ENCODE data around the gene LSM14B. TPM values are rescaled to one million over a fixed set of nuclear protein-coding genes. Genes with fewer than 3 reads are reported as not detected.
A peak's percentile ranks its signal among the peaks of the same experiment; 100 is the strongest.

Gene LSM14B
- total RNA-seq, 3 donors from 2014 or later, result 35.2 to 41.3 (median 40.9) TPM

GRCh38 chr20:62133051-62133845 lies 11.0 kb downstream of the LSM14B start:
- Mint-ChIP-seq H3K9me3 (no peaks in the 10 kb centered on the region), H3K4me1 (ENCODE audit: low read depth) (peaks cover 24% of the 10 kb centered on the region), H3K36me3 (ENCODE audit: insufficient read depth) (peaks cover 46% of the 10 kb centered on the region), H3K27me3 (ENCODE audit: low read depth) (no peaks in the 10 kb centered on the region), H3K4me3 (no peak overlapping the region)
- DNase-seq (no peak), ATAC-seq (no peak)

- Mint-ChIP-seq H3K4me3 (no peak overlapping the region), H3K9me3 (no peaks in the 10 kb centered on the region), H3K4me1 (ENCODE audit: low read depth) (peaks cover 22% of the 10 kb centered on the region), H3K27me3 (ENCODE audit: low read depth) (no peaks in the 10 kb centered on the region), H3K36me3 (ENCODE audit: insufficient read depth) (peaks cover 43% of the 10 kb centered on the region)
- peak; percentile 16 to 25 for ATAC-seq
- DNase-seq, result no peak
Measured at GRCh38 chr20:62133864-62134263, 11.6 kb downstream of the LSM14B start.

- Mint-ChIP-seq H3K27me3 (ENCODE audit: low read depth) (no peaks in the 10 kb centered on the region), H3K9me3 (no peaks in the 10 kb centered on the region), H3K4me3 (no peak overlapping the region), H3K4me1 (ENCODE audit: low read depth) (peaks cover 21% of the 10 kb centered on the region), H3K36me3 (ENCODE audit: insufficient read depth) (peaks cover 49% of the 10 kb centered on the region)
- DNase-seq (no peak), ATAC-seq (no peak)
Measured at GRCh38 chr20:62134735-62135231, 12.5 kb downstream of the LSM14B start.

GRCh38 chr20:62135573-62136266 lies 13.4 kb downstream of the LSM14B start:
- H3K4me3 Mint-ChIP-seq, result no peak overlapping the region
- H3K36me3 Mint-ChIP-seq (ENCODE audit: insufficient read depth), result peaks cover 44% of the 10 kb centered on the region
- no peaks in the 10 kb centered on the region for H3K27me3 Mint-ChIP-seq (ENCODE audit: low read depth)
- peaks cover 28% of the 10 kb centered on the region for H3K4me1 Mint-ChIP-seq (ENCODE audit: low read depth)
- no peaks in the 10 kb centered on the region for H3K9me3 Mint-ChIP-seq
- DNase-seq, result no peak
- ATAC-seq, result no peak

- Mint-ChIP-seq H3K4me1 (ENCODE audit: low read depth) (peaks cover 34% of the 10 kb centered on the region), H3K36me3 (ENCODE audit: insufficient read depth) (peaks cover 40% of the 10 kb centered on the region), H3K27me3 (ENCODE audit: low read depth) (no peaks in the 10 kb centered on the region), H3K4me3 (no peak overlapping the region), H3K9me3 (no peaks in the 10 kb centered on the region)
- DNase-seq, result peak; percentile 67
- peak; percentile 47 to 50 for ATAC-seq
Measured at GRCh38 chr20:62136283-62137091, 14.2 kb downstream of the LSM14B start.

- Mint-ChIP-seq H3K4me1 (ENCODE audit: low read depth) (peaks cover 37% of the 10 kb centered on the region), H3K36me3 (ENCODE audit: insufficient read depth) (peaks cover 42% of the 10 kb centered on the region), H3K27me3 (ENCODE audit: low read depth) (no peaks in the 10 kb centered on the region), H3K9me3 (no peaks in the 10 kb centered on the region), H3K4me3 (no peak overlapping the region)
- ATAC-seq (no peak), DNase-seq (no peak)
Measured at GRCh38 chr20:62137092-62137384, 14.8 kb downstream of the LSM14B start.

GRCh38 chr20:62137478-62138203 lies 15.4 kb downstream of the LSM14B start:
- Mint-ChIP-seq H3K9me3 (no peaks in the 10 kb centered on the region), H3K27me3 (ENCODE audit: low read depth) (no peaks in the 10 kb centered on the region), H3K36me3 (ENCODE audit: insufficient read depth) (peaks cover 41% of the 10 kb centered on the region), H3K4me3 (no peak overlapping the region), H3K4me1 (ENCODE audit: low read depth) (peaks cover 37% of the 10 kb centered on the region)
- ATAC-seq (no peak), DNase-seq (no peak)

- no peak for ATAC-seq
- no peak overlapping the region for H3K4me3 Mint-ChIP-seq
- H3K36me3 Mint-ChIP-seq (ENCODE audit: insufficient read depth), result peaks cover 41% of the 10 kb centered on the region
- H3K27me3 Mint-ChIP-seq (ENCODE audit: low read depth), result no peaks in the 10 kb centered on the region
- H3K4me1 Mint-ChIP-seq (ENCODE audit: low read depth), result peaks cover 35% of the 10 kb centered on the region
- DNase-seq, result no peak
- H3K9me3 Mint-ChIP-seq, result no peaks in the 10 kb centered on the region
Measured at GRCh38 chr20:62138204-62138543, 15.9 kb downstream of the LSM14B start.

GRCh38 chr20:62138912-62139311 lies 16.6 kb downstream of the LSM14B start:
- DNase-seq (no peak), ATAC-seq (no peak)
- H3K4me1 Mint-ChIP-seq (ENCODE audit: low read depth), result peaks cover 33% of the 10 kb centered on the region
- peaks cover 41% of the 10 kb centered on the region for H3K36me3 Mint-ChIP-seq (ENCODE audit: insufficient read depth)
- H3K9me3 Mint-ChIP-seq, result no peaks in the 10 kb centered on the region
- no peak overlapping the region for H3K4me3 Mint-ChIP-seq
- H3K27me3 Mint-ChIP-seq (ENCODE audit: low read depth), result no peaks in the 10 kb centered on the region

- no peaks in the 10 kb centered on the region for H3K9me3 Mint-ChIP-seq
- H3K27me3 Mint-ChIP-seq (ENCODE audit: low read depth), result no peaks in the 10 kb centered on the region
- peaks cover 34% of the 10 kb centered on the region for H3K4me1 Mint-ChIP-seq (ENCODE audit: low read depth)
- ATAC-seq, result no peak
- peaks cover 38% of the 10 kb centered on the region for H3K36me3 Mint-ChIP-seq (ENCODE audit: insufficient read depth)
- H3K4me3 Mint-ChIP-seq, result no peak overlapping the region
- DNase-seq, result no peak
Measured at GRCh38 chr20:62139636-62140035, 17.4 kb downstream of the LSM14B start.

- Mint-ChIP-seq H3K4me3 (peak overlapping the region; percentile 94), H3K27me3 (ENCODE audit: low read depth) (no peaks in the 10 kb centered on the region), H3K4me1 (ENCODE audit: low read depth) (peaks cover 48% of the 10 kb centered on the region), H3K36me3 (ENCODE audit: insufficient read depth) (peaks cover 38% of the 10 kb centered on the region), H3K9me3 (no peaks in the 10 kb centered on the region)
- no peak for DNase-seq
- no peak for ATAC-seq
Measured at GRCh38 chr20:62141043-62141396, 18.7 kb downstream of the LSM14B start.

GRCh38 chr20:62141397-62142251 lies 19.3 kb downstream of the LSM14B start:
- no peak for DNase-seq
- Mint-ChIP-seq H3K4me1 (ENCODE audit: low read depth) (peaks cover 50% of the 10 kb centered on the region), H3K27me3 (ENCODE audit: low read depth) (no peaks in the 10 kb centered on the region), H3K4me3 (peak overlapping the region; percentile 94), H3K9me3 (no peaks in the 10 kb centered on the region), H3K36me3 (ENCODE audit: insufficient read depth) (peaks cover 34% of the 10 kb centered on the region)
- ATAC-seq, result no peak

- DNase-seq (no peak), ATAC-seq (peak; percentile 10)
- Mint-ChIP-seq H3K36me3 (ENCODE audit: insufficient read depth) (peaks cover 27% of the 10 kb centered on the region), H3K9me3 (no peaks in the 10 kb centered on the region), H3K4me3 (peak overlapping the region; percentile 94), H3K4me1 (ENCODE audit: low read depth) (peaks cover 54% of the 10 kb centered on the region), H3K27me3 (ENCODE audit: low read depth) (no peaks in the 10 kb centered on the region)
Measured at GRCh38 chr20:62142252-62143080, 20.2 kb downstream of the LSM14B start.

All from activated T-cell treated with anti-CD3 and anti-CD28 coated beads, Interleukin-2, amount 50 U/mL, for 4 hours (primary cell).